Suprapubic skin (tissue), 4 donors: Measurements from ENCODE around the gene IMMP2L. TPM values are rescaled to one million over a fixed set of nuclear protein-coding genes. Genes with fewer than 3 reads are reported as not detected.

Source experiments
- DNase-seq, 2 donors: peaks; one replicate each; pipeline ENCODE4 v3.0.0-alpha.2; 2019; ENCODE audit warnings: low spot score in 2 of 2
- H3K27ac ChIP-seq: fragments of 200-600 bp; sonication (generic); one replicate; pipeline ENCODE4 v1.5.1; 2019
- H3K27me3 ChIP-seq: fragments of 200-600 bp; sonication (generic); one replicate; pipeline ENCODE4 v1.5.1; 2019
- H3K36me3 ChIP-seq: fragments of 200-600 bp; sonication (generic); one replicate; pipeline ENCODE4 v1.5.1; 2019
- H3K4me1 ChIP-seq: fragments of 200-600 bp; sonication (generic); one replicate; pipeline ENCODE4 v1.5.1; 2019
- H3K4me3 ChIP-seq: fragments of 200-600 bp; sonication (generic); one replicate; pipeline ENCODE4 v1.5.1; 2019; ENCODE audit warnings: mild to moderate bottlenecking
- H3K9me3 ChIP-seq: fragments of 200-600 bp; sonication (generic); one replicate; pipeline ENCODE4 v1.5.1; 2019
- CTCF ChIP-seq, 2 donors: fragments of 200-600 bp in 1 of 2; fragments of 450-650 bp in 1 of 2; sonication (generic) in 1 of 2; IDR thresholded peaks; one replicate each; pipeline ENCODE4 v1.5.1; 2016 to 2019; ENCODE audit warnings: antibody characterized with exemption in 2 of 2, mild to moderate bottlenecking in 1 of 2, moderate library complexity in 1 of 2
- EP300 ChIP-seq: sonication (generic); formaldehyde crosslinking; IDR thresholded peaks from one replicate; pipeline ENCODE4 v1.6.1; 2017; ENCODE audit warnings: antibody characterized with exemption
- POLR2A ChIP-seq, 2 donors: fragments of 450-650 bp; IDR thresholded peaks; one replicate each; pipeline ENCODE4 v1.6.1; 2017; ENCODE audit warnings: antibody characterized with exemption in 2 of 2, mild to moderate bottlenecking in 2 of 2, moderate library complexity in 2 of 2
- POLR2AphosphoS5 ChIP-seq, 3 donors: sonication (generic); formaldehyde crosslinking; IDR thresholded peaks; one replicate each; pipeline ENCODE4 v1.6.1; 2017; ENCODE audit warnings: antibody characterized with exemption in 3 of 3
- WGBS: methylation state at CpG from one replicate; pipeline ENCODE4 v1.1.5; 2018; 5-methylcytosine and 5-hydroxymethylcytosine counted together
- total RNA-seq, 4 donors: library from RNA; depleted of rRNA; stranded (reverse); fragments of >200 nt; gene quantifications; one replicate each; pipeline ENCODE4 v1.1.0, GENCODE V29; 2016

Gene IMMP2L
- total RNA-seq, 4 donors from 2014 or later, result 10.6 to 20.6 (median 14.6) TPM

DNA sequence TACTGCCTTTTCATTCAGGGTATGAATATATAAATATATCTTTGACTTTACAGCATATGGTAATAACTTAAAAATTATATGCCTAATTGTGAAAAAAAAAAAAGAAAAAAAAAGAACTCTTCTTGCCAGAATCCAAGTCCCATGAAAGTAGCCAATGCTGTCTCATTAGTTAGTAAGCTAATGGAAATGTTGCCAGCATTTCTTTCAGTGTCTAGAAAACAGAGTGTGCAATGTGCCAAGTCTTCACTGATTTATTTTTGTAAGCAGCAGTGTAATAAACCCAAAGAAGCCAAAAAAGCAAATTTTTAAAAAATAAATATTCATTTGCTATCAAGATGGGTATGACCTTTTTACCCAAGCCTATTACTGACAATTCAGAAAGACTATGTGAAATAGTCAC lies 502.5 kb downstream of the IMMP2L start:
- no peaks in the 10 kb centered on the region for H3K27me3 ChIP-seq
- H3K27ac ChIP-seq, result no peak overlapping the region
- no peak overlapping the region for H3K4me3 ChIP-seq
- peaks cover 8% of the 10 kb centered on the region for H3K9me3 ChIP-seq
- no peak for TF ChIP-seq CTCF (IDR thresholded peaks at IDR 0.05)
- TF ChIP-seq EP300, result no peak
- TF ChIP-seq POLR2AphosphoS5 (IDR thresholded peaks at IDR 0.05), result no peak
- no peak for TF ChIP-seq POLR2A (IDR thresholded peaks at IDR 0.05)
- DNase-seq, result no peak
- H3K36me3 ChIP-seq, result no peaks in the 10 kb centered on the region
- H3K4me1 ChIP-seq, result no peaks in the 10 kb centered on the region

- WGBS, result 94% methylated on average over 4 of the region's 4 CpGs
- no peaks in the 10 kb centered on the region for H3K4me1 ChIP-seq
- TF ChIP-seq EP300 (no peak), POLR2A (IDR thresholded peaks at IDR 0.05) (no peak), CTCF (IDR thresholded peaks at IDR 0.05) (no peak), POLR2AphosphoS5 (IDR thresholded peaks at IDR 0.05) (no peak)
Measured at GRCh38 chr7:111057066-111057465, 505.2 kb downstream of the IMMP2L start.

GRCh38 chr7:111056371-111056770 lies 505.9 kb downstream of the IMMP2L start:
- Histone ChIP-seq H3K4me1 (no peaks in the 10 kb centered on the region), H3K27ac (no peak overlapping the region), H3K27me3 (no peaks in the 10 kb centered on the region), H3K4me3 (no peak overlapping the region), H3K36me3 (no peaks in the 10 kb centered on the region), H3K9me3 (no peaks in the 10 kb centered on the region)
- TF ChIP-seq POLR2A (IDR thresholded peaks at IDR 0.05) (no peak), POLR2AphosphoS5 (IDR thresholded peaks at IDR 0.05) (no peak), CTCF (IDR thresholded peaks at IDR 0.05) (no peak), EP300 (no peak)
- 96% methylated on average over 2 of the region's 2 CpGs for WGBS
- DNase-seq, result no peak

More at GRCh38 chr7:111057066-111057465, 505.2 kb downstream of the IMMP2L start:
- no peak for DNase-seq
- Histone ChIP-seq H3K27me3 (no peaks in the 10 kb centered on the region), H3K4me3 (no peak overlapping the region), H3K27ac (no peak overlapping the region), H3K9me3 (no peaks in the 10 kb centered on the region), H3K36me3 (no peaks in the 10 kb centered on the region)

- WGBS, result 85% methylated on average over 2 of the region's 2 CpGs
- H3K27me3 ChIP-seq, result no peaks in the 10 kb centered on the region
- no peak overlapping the region for H3K27ac ChIP-seq
- no peak overlapping the region for H3K4me3 ChIP-seq
- TF ChIP-seq EP300, result no peak
- no peak for TF ChIP-seq POLR2A (IDR thresholded peaks at IDR 0.05)
- TF ChIP-seq CTCF (IDR thresholded peaks at IDR 0.05), result no peak
- no peak for TF ChIP-seq POLR2AphosphoS5 (IDR thresholded peaks at IDR 0.05)
- no peaks in the 10 kb centered on the region for H3K9me3 ChIP-seq
- H3K4me1 ChIP-seq, result no peaks in the 10 kb centered on the region
- H3K36me3 ChIP-seq, result no peaks in the 10 kb centered on the region
- DNase-seq, result no peak
Measured at GRCh38 chr7:111053035-111053434, 509.3 kb downstream of the IMMP2L start.

DNA sequence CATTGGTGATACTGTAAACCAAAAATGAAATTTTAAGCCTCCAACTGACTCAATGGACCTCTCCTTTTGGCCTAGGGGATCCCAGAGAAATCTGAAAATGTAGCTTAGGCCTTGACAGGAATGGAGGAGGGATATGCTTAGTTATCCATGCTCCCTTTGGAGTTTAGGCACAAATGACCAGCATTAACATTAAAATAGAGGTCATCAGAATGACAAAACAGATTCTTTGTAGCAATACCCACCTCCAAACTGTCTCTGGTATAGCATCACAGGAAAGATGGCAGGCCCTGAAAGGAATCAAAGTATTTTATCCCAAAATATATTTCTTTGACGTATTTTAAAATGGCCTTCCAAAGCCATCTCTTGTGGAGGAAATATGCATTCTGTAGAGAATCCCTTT lies 510.5 kb downstream of the IMMP2L start:
- Histone ChIP-seq H3K4me1 (no peaks in the 10 kb centered on the region), H3K9me3 (no peaks in the 10 kb centered on the region), H3K4me3 (no peak overlapping the region), H3K36me3 (no peaks in the 10 kb centered on the region), H3K27me3 (no peaks in the 10 kb centered on the region), H3K27ac (no peak overlapping the region)
- WGBS, result 97% methylated on average over 1 of the region's 1 CpG
- no peak for TF ChIP-seq EP300
- TF ChIP-seq POLR2A (IDR thresholded peaks at IDR 0.05), result no peak
- no peak for TF ChIP-seq POLR2AphosphoS5 (IDR thresholded peaks at IDR 0.05)
- TF ChIP-seq CTCF (IDR thresholded peaks at IDR 0.05), result no peak
- no peak for DNase-seq
